Liver (tissue), 9 donors: ENCODE measurements around the gene GRAP2. TPM values are rescaled to one million over a fixed set of nuclear protein-coding genes. Genes with fewer than 3 reads are reported as not detected.

Experiments
- DNase-seq: peaks from one replicate; pipeline ENCODE4 v3.0.0-alpha.2; 2017; ENCODE audit warnings: low spot score
- H3K27ac ChIP-seq, 2 donors: one replicate each; pipeline ENCODE4 v1.7.0; 2013; ENCODE audit warnings: inconsistent platforms in 2 of 2, low read length in 2 of 2, control low read depth in 1 of 2, low read depth in 1 of 2, mild to moderate bottlenecking in 1 of 2
- H3K27me3 ChIP-seq, 4 donors: one replicate each; pipeline versions ENCODE4 v1.6.1 to v1.7.0; 2013; ENCODE audit warnings: low read length in 3 of 4, inconsistent platforms in 1 of 4, mild to moderate bottlenecking in 1 of 4, moderate library complexity in 1 of 4; ENCODE audit not compliant: control insufficient read depth in 4 of 4, insufficient read depth in 4 of 4
- H3K36me3 ChIP-seq, 4 donors: one replicate each; pipeline versions ENCODE4 v1.6.1 to v1.7.0; 2013; ENCODE audit warnings: low read length in 3 of 4, mild to moderate bottlenecking in 3 of 4, low read depth in 1 of 4, moderate library complexity in 1 of 4; ENCODE audit not compliant: control insufficient read depth in 4 of 4, insufficient read depth in 3 of 4
- H3K4me1 ChIP-seq, 4 donors: one replicate each; pipeline versions ENCODE4 v1.6.1 to v1.7.0; 2013; ENCODE audit warnings: low read length in 3 of 4, mild to moderate bottlenecking in 3 of 4, moderate library complexity in 1 of 4; ENCODE audit not compliant: control insufficient read depth in 4 of 4, insufficient read depth in 4 of 4
- H3K4me3 ChIP-seq, 3 donors: one replicate each; pipeline versions ENCODE4 v1.6.1 to v1.7.0; 2013; ENCODE audit warnings: low read length in 3 of 3, control low read depth in 1 of 3, low read depth in 1 of 3, mild to moderate bottlenecking in 1 of 3
- H3K9ac ChIP-seq, 2 donors: one replicate each; pipeline ENCODE4 v1.7.0; 2013; ENCODE audit warnings: low read length in 2 of 2, mild to moderate bottlenecking in 2 of 2, moderate library complexity in 2 of 2, control low read depth in 1 of 2, low read depth in 1 of 2
- H3K9me3 ChIP-seq, 4 donors: one replicate each; pipeline versions ENCODE4 v1.6.1 to v1.7.0; 2013; ENCODE audit warnings: low read length in 3 of 4; ENCODE audit not compliant: control insufficient read depth in 4 of 4
- EGR1 ChIP-seq, 2 donors: IDR thresholded peaks; 2 replicates each; pipeline ENCODE4 v1.6.1; 2016 to 2018; ENCODE audit warnings: antibody characterized with exemption in 2 of 2, low read depth in 2 of 2
- FOXA1 ChIP-seq: IDR thresholded peaks from 2 replicates; pipeline ENCODE4 v1.6.1; 2016; ENCODE audit warnings: antibody characterized with exemption
- FOXA2 ChIP-seq: IDR thresholded peaks from 2 replicates; pipeline ENCODE4 v1.6.1; 2016; ENCODE audit warnings: antibody characterized with exemption
- HNF4A ChIP-seq, 2 donors: conservative IDR thresholded peaks; 2 replicates each; pipeline ENCODE4 v1.6.1; 2016; ENCODE audit warnings: antibody characterized with exemption in 2 of 2, mild to moderate bottlenecking in 2 of 2
- HNF4G ChIP-seq: IDR thresholded peaks from 2 replicates; pipeline ENCODE4 v1.6.1; 2016; ENCODE audit warnings: antibody characterized with exemption
- RAD21 ChIP-seq, 2 donors: IDR thresholded peaks; 2 replicates each; pipeline ENCODE4 v1.6.1; 2016; ENCODE audit warnings: antibody characterized with exemption in 2 of 2, mild to moderate bottlenecking in 2 of 2
- RXRA ChIP-seq, 2 donors: IDR thresholded peaks; 2 replicates each; pipeline ENCODE4 v1.6.1; 2017 to 2018; ENCODE audit warnings: antibody characterized with exemption in 2 of 2, mild to moderate bottlenecking in 1 of 2
- SP1 ChIP-seq: IDR thresholded peaks from 2 replicates; pipeline ENCODE4 v1.6.1; 2018; ENCODE audit warnings: antibody characterized with exemption, mild to moderate bottlenecking
- TAF1 ChIP-seq: conservative IDR thresholded peaks from 2 replicates; pipeline ENCODE4 v1.6.1; 2016; ENCODE audit warnings: antibody characterized with exemption, mild to moderate bottlenecking
- YY1 ChIP-seq: IDR thresholded peaks from 2 replicates; pipeline ENCODE4 v1.6.1; 2016; ENCODE audit warnings: antibody characterized with exemption, mild to moderate bottlenecking
- whole genome bisulfite sequencing: extraction: QIAGEN DNeasy Blood & Tissue Kit; methylation state at CpG from one replicate; pipeline ENCODE4 v1.1.7; 2013; 5-methylcytosine and 5-hydroxymethylcytosine counted together
- polyA plus RNA-seq, 2 donors: library from polyadenylated mRNA; stranded (reverse) in 1 of 2; unstranded in 1 of 2; fragments of 200-250 nt in 1 of 2; fragments of >200 nt in 1 of 2; fragmentation: Nextera tagmentation in 1 of 2; extraction: Ambion mirVana in 1 of 2; gene quantifications; one replicate each; pipeline versions ENCODE4 v1.2.1 to v1.2.3, GENCODE V29; 2013 to 2015
- total RNA-seq, 2 donors: library from RNA; depleted of rRNA; stranded (reverse); fragments of >200 nt; gene quantifications; one replicate each; pipeline ENCODE4 v1.2.3, GENCODE V29; 2014
- TF ChIP-seq, protein P1 (sequence below): IDR thresholded peaks from 2 replicates; pipeline ENCODE4 v1.6.1; 2016; ENCODE audit warnings: antibody characterized with exemption
- TF ChIP-seq, protein P2 (sequence below): IDR thresholded peaks from 2 replicates; pipeline ENCODE4 v1.6.1; 2016; ENCODE audit warnings: antibody characterized with exemption, mild to moderate bottlenecking
- TF ChIP-seq, protein P3 (sequence below): fragments of 150-350 bp; IDR thresholded peaks from 2 replicates; pipeline ENCODE4 v1.5.1; 2017; ENCODE audit warnings: improper control_type of control experiment, low read depth, low read length; ENCODE audit not compliant: missing input control
- TF ChIP-seq, protein P4 (sequence below): IDR thresholded peaks from 2 replicates; pipeline ENCODE4 v1.6.1; 2016; ENCODE audit warnings: antibody characterized with exemption
- donor health status: healthy.
- donor health status: healthy.
- donor health status: healthy.
- donor health status: healthy.
- donor health status: healthy.

GRAP2 gene
- total and polyA plus RNA-seq, 4 donors: 0.22 to 38.2 (median 0.78) TPM

DNA sequence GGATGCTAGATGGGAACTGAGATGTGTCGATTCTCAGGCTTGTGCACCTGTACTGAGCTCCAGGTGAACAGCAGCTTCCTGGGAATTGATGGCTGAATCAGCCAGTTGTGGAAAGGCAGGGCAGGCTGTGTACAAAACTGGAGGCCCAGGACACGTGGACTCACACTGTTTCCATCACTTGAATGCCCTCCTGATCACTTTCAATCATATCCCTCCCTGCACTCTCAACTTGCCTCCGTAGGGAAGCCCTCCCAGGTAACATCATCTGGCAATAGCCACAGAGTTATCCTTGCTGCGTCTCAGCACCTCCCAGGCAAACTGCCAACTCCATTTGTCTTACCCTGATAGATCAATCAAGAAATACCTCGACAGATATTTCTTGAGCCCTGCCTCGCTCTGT lies 104.0 kb downstream of the GRAP2 start:
- no peaks in the 10 kb centered on the region for H3K9me3 ChIP-seq
- H3K27me3 ChIP-seq: no peaks in the 10 kb centered on the region
- H3K9ac ChIP-seq: no peak overlapping the region
- H3K36me3 ChIP-seq: no peaks in the 10 kb centered on the region
- DNase-seq: no peak
- H3K27ac ChIP-seq: no peak overlapping the region
- H3K4me1 ChIP-seq: peaks cover under 1 to 2% (median under 1%) of the 10 kb centered on the region in 4 donors
- no peak overlapping the region for H3K4me3 ChIP-seq
- 84% methylated on average over 6 of the region's 6 CpGs for WGBS
- TF ChIP-seq, protein P1, sequence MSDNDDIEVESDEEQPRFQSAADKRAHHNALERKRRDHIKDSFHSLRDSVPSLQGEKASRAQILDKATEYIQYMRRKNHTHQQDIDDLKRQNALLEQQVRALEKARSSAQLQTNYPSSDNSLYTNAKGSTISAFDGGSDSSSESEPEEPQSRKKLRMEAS: no peak
- TF ChIP-seq RAD21 (IDR thresholded peaks at IDR 0.05) (no peak), FOXA2 (no peak), TAF1 (no peak), RXRA (IDR thresholded peaks at IDR 0.05) (no peak)
- TF ChIP-seq, protein P2, sequence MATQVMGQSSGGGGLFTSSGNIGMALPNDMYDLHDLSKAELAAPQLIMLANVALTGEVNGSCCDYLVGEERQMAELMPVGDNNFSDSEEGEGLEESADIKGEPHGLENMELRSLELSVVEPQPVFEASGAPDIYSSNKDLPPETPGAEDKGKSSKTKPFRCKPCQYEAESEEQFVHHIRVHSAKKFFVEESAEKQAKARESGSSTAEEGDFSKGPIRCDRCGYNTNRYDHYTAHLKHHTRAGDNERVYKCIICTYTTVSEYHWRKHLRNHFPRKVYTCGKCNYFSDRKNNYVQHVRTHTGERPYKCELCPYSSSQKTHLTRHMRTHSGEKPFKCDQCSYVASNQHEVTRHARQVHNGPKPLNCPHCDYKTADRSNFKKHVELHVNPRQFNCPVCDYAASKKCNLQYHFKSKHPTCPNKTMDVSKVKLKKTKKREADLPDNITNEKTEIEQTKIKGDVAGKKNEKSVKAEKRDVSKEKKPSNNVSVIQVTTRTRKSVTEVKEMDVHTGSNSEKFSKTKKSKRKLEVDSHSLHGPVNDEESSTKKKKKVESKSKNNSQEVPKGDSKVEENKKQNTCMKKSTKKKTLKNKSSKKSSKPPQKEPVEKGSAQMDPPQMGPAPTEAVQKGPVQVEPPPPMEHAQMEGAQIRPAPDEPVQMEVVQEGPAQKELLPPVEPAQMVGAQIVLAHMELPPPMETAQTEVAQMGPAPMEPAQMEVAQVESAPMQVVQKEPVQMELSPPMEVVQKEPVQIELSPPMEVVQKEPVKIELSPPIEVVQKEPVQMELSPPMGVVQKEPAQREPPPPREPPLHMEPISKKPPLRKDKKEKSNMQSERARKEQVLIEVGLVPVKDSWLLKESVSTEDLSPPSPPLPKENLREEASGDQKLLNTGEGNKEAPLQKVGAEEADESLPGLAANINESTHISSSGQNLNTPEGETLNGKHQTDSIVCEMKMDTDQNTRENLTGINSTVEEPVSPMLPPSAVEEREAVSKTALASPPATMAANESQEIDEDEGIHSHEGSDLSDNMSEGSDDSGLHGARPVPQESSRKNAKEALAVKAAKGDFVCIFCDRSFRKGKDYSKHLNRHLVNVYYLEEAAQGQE: no peak

DNA sequence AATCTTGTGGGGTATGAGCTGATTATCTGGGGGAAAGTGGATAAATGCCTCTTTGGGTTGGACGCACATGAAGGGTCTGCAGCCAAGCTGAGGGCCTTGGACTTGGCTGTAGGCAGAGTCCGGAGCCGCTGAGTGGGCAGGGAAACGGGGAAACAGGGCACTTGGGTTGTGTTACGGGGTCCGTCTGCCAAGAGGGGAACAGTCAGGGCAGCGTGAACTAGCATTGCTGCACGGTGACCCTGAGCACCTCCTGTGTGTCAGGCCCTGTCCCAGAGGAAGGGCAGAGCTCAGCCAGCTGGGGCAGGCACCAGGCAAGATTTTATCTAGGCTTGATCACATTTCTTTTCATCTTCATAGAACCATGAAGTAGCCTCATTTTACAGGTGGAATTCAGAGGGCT lies 105.8 kb downstream of the GRAP2 start:
- no peaks in the 10 kb centered on the region for H3K36me3 ChIP-seq
- 93% methylated on average over 8 of the region's 8 CpGs for WGBS
- no peak for DNase-seq
- no peak overlapping the region for H3K4me3 ChIP-seq
- H3K27me3 ChIP-seq: no peaks in the 10 kb centered on the region
- H3K9me3 ChIP-seq: no peaks in the 10 kb centered on the region
- H3K27ac ChIP-seq: no peak overlapping the region
- no peak overlapping the region for H3K9ac ChIP-seq
- H3K4me1 ChIP-seq: no peaks in the 10 kb centered on the region
- no peak for TF ChIP-seq HNF4A (conservative IDR thresholded peaks at IDR 0.05)
- TF ChIP-seq, protein P3, sequence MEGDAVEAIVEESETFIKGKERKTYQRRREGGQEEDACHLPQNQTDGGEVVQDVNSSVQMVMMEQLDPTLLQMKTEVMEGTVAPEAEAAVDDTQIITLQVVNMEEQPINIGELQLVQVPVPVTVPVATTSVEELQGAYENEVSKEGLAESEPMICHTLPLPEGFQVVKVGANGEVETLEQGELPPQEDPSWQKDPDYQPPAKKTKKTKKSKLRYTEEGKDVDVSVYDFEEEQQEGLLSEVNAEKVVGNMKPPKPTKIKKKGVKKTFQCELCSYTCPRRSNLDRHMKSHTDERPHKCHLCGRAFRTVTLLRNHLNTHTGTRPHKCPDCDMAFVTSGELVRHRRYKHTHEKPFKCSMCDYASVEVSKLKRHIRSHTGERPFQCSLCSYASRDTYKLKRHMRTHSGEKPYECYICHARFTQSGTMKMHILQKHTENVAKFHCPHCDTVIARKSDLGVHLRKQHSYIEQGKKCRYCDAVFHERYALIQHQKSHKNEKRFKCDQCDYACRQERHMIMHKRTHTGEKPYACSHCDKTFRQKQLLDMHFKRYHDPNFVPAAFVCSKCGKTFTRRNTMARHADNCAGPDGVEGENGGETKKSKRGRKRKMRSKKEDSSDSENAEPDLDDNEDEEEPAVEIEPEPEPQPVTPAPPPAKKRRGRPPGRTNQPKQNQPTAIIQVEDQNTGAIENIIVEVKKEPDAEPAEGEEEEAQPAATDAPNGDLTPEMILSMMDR: no peak
- TF ChIP-seq TAF1: no peak
- TF ChIP-seq FOXA2: no peak
- TF ChIP-seq, protein P4, sequence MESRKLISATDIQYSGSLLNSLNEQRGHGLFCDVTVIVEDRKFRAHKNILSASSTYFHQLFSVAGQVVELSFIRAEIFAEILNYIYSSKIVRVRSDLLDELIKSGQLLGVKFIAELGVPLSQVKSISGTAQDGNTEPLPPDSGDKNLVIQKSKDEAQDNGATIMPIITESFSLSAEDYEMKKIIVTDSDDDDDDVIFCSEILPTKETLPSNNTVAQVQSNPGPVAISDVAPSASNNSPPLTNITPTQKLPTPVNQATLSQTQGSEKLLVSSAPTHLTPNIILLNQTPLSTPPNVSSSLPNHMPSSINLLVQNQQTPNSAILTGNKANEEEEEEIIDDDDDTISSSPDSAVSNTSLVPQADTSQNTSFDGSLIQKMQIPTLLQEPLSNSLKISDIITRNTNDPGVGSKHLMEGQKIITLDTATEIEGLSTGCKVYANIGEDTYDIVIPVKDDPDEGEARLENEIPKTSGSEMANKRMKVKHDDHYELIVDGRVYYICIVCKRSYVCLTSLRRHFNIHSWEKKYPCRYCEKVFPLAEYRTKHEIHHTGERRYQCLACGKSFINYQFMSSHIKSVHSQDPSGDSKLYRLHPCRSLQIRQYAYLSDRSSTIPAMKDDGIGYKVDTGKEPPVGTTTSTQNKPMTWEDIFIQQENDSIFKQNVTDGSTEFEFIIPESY: no peak
- TF ChIP-seq RXRA (IDR thresholded peaks at IDR 0.05): no peak
- TF ChIP-seq, protein P2: no peak
- TF ChIP-seq YY1: no peak
- TF ChIP-seq SP1: no peak
- TF ChIP-seq, protein P1: no peak
- no peak for TF ChIP-seq EGR1 (IDR thresholded peaks at IDR 0.05; ENCODE audit: low read depth in 2 of 2)
- TF ChIP-seq HNF4G: no peak
- TF ChIP-seq FOXA1: no peak
